MM.1S (cell line): ENCODE data around the gene CHGA.

Source experiments
- DNase-seq: peaks from one replicate; pipeline ENCODE4 v3.0.0-alpha.2; 2015
- H2AFZ ChIP-seq: fragments of 300-600 bp; sonication (generic); 2 replicates; pipeline ENCODE4 v1.6.0; 2016; ENCODE audit warnings: antibody characterized with exemption, low read length
- H3F3A ChIP-seq: fragments of 300-600 bp; sonication (generic); 2 replicates; pipeline ENCODE4 v1.6.1; 2016; ENCODE audit warnings: mild to moderate bottlenecking, antibody characterized with exemption, low read length, moderate library complexity, mixed read lengths; ENCODE audit not compliant: insufficient read depth
- H3K27ac ChIP-seq: fragments of 300-600 bp; sonication (generic); 2 replicates; pipeline ENCODE4 v1.5.1; 2016; ENCODE audit warnings: mild to moderate bottlenecking, low read length
- H3K27me3 ChIP-seq: fragments of 300-600 bp; sonication (generic); replicated peaks from 2 replicates; pipeline ENCODE4 v1.6.0; 2016; ENCODE audit warnings: low read length; ENCODE audit not compliant: insufficient read depth
- H3K36me3 ChIP-seq: fragments of 300-600 bp; sonication (generic); replicated peaks from 2 replicates; pipeline ENCODE4 v1.6.1; 2016; ENCODE audit warnings: mild to moderate bottlenecking, low read length, mixed read lengths; ENCODE audit not compliant: insufficient read depth
- H3K4me1 ChIP-seq: fragments of 300-600 bp; sonication (generic); 2 replicates; pipeline ENCODE4 v1.6.1; 2016; ENCODE audit warnings: low read length, mixed read lengths
- H3K4me2 ChIP-seq: fragments of 300-600 bp; sonication (generic); 2 replicates; pipeline ENCODE4 v1.6.0; 2016; ENCODE audit warnings: low read depth, low read length
- H3K4me3 ChIP-seq: fragments of 300-600 bp; sonication (generic); 2 replicates; pipeline ENCODE4 v1.5.1; 2016; ENCODE audit warnings: low read length, mixed read lengths
- H3K79me2 ChIP-seq: fragments of 300-600 bp; sonication (generic); 2 replicates; pipeline ENCODE4 v1.6.1; 2016; ENCODE audit warnings: mixed run types, low read length, mixed read lengths
- H3K9ac ChIP-seq: fragments of 300-600 bp; sonication (generic); 2 replicates; pipeline ENCODE4 v1.6.1; 2016; ENCODE audit warnings: low read length, mixed read lengths
- H3K9me2 ChIP-seq: fragments of 300-600 bp; sonication (generic); replicated peaks from 2 replicates; pipeline ENCODE4 v1.6.1; 2016; ENCODE audit warnings: mild to moderate bottlenecking, low read length, mixed read lengths; ENCODE audit not compliant: insufficient read depth
- H3K9me3 ChIP-seq: fragments of 300-600 bp; sonication (generic); replicated peaks from 2 replicates; pipeline ENCODE4 v1.6.1; 2016; ENCODE audit warnings: mild to moderate bottlenecking, low read length, mixed read lengths; ENCODE audit not compliant: insufficient read depth
- H4K20me1 ChIP-seq: fragments of 300-600 bp; sonication (generic); 2 replicates; pipeline ENCODE4 v1.6.1; 2016; ENCODE audit warnings: mild to moderate bottlenecking, low read length, moderate library complexity, mixed read lengths; ENCODE audit not compliant: insufficient read depth
- CTCF ChIP-seq: fragments of 300-600 bp; sonication (generic); IDR thresholded peaks from 2 replicates; pipeline ENCODE4 v1.5.1; 2016; ENCODE audit warnings: antibody characterized with exemption, low read length, mixed read lengths
- EZH2 ChIP-seq: fragments of 300-600 bp; sonication (generic); optimal IDR thresholded peaks from 2 replicates; pipeline ENCODE3; 2017; ENCODE audit warnings: low read depth, mild to moderate bottlenecking, antibody characterized with exemption, low read length, mixed read lengths
- EZH2phosphoT487 ChIP-seq: fragments of 300-600 bp; sonication (generic); IDR thresholded peaks from 2 replicates; pipeline ENCODE4 v1.6.1; 2018; ENCODE audit warnings: antibody characterized with exemption, low read length

The CHGA gene

GRCh38 chr14:92885279-92886061 lies 37.5 kb upstream of the CHGA start:
- Histone ChIP-seq H3K36me3 (no peaks in the 10 kb centered on the region), H3K9me2 (no peaks in the 10 kb centered on the region), H3K4me3 (no peak overlapping the region), H3F3A (no peaks in the 10 kb centered on the region), H3K27ac (no peak overlapping the region), H3K9ac (no peak overlapping the region), H3K4me2 (no peak overlapping the region), H3K4me1 (no peaks in the 10 kb centered on the region), H3K27me3 (no peaks in the 10 kb centered on the region), H3K9me3 (no peaks in the 10 kb centered on the region), H2AFZ (no peak overlapping the region), H4K20me1 (no peaks in the 10 kb centered on the region), H3K79me2 (no peaks in the 10 kb centered on the region)
- TF ChIP-seq EZH2phosphoT487 (no peak), CTCF (no peak), EZH2 (no peak)
- no peak for DNase-seq

- H3K27me3 ChIP-seq: no peaks in the 10 kb centered on the region
- H3K79me2 ChIP-seq: no peaks in the 10 kb centered on the region
- TF ChIP-seq CTCF: no peak
- TF ChIP-seq EZH2: no peak
- no peaks in the 10 kb centered on the region for H3F3A ChIP-seq
- H4K20me1 ChIP-seq: no peaks in the 10 kb centered on the region
- H3K9ac ChIP-seq: no peak overlapping the region
- no peak overlapping the region for H3K27ac ChIP-seq
- H2AFZ ChIP-seq: no peak overlapping the region
- no peak overlapping the region for H3K4me3 ChIP-seq
- no peaks in the 10 kb centered on the region for H3K4me1 ChIP-seq
- no peak overlapping the region for H3K4me2 ChIP-seq
- no peaks in the 10 kb centered on the region for H3K36me3 ChIP-seq
- H3K9me3 ChIP-seq: no peaks in the 10 kb centered on the region
- no peaks in the 10 kb centered on the region for H3K9me2 ChIP-seq
- DNase-seq: no peak
Observed at GRCh38 chr14:92886337-92886736, 36.6 kb upstream of the CHGA start.

- DNase-seq: no peak
- Histone ChIP-seq H3K9ac (no peak overlapping the region), H3K4me1 (no peaks in the 10 kb centered on the region), H3K36me3 (no peaks in the 10 kb centered on the region), H3K4me2 (no peak overlapping the region), H3K27ac (no peak overlapping the region), H4K20me1 (no peaks in the 10 kb centered on the region), H3K4me3 (no peak overlapping the region), H3K27me3 (no peaks in the 10 kb centered on the region), H3K79me2 (no peaks in the 10 kb centered on the region), H3K9me3 (no peaks in the 10 kb centered on the region), H3F3A (no peaks in the 10 kb centered on the region), H2AFZ (no peak overlapping the region), H3K9me2 (no peaks in the 10 kb centered on the region)
- TF ChIP-seq EZH2phosphoT487: no peak
Observed at GRCh38 chr14:92887157-92887556, 35.8 kb upstream of the CHGA start.

- Histone ChIP-seq H3K4me3 (no peak overlapping the region), H3K4me1 (no peaks in the 10 kb centered on the region), H4K20me1 (no peaks in the 10 kb centered on the region), H3K79me2 (no peaks in the 10 kb centered on the region), H3K27me3 (no peaks in the 10 kb centered on the region), H3K9ac (no peak overlapping the region), H2AFZ (no peak overlapping the region), H3F3A (no peaks in the 10 kb centered on the region), H3K4me2 (no peak overlapping the region), H3K9me3 (no peaks in the 10 kb centered on the region), H3K9me2 (no peaks in the 10 kb centered on the region), H3K36me3 (no peaks in the 10 kb centered on the region), H3K27ac (no peak overlapping the region)
- TF ChIP-seq EZH2 (no peak), CTCF (no peak), EZH2phosphoT487 (no peak)
- DNase-seq: no peak
Observed at GRCh38 chr14:92888896-92889295, 34.1 kb upstream of the CHGA start.
